LNCAP (cell line): ENCODE data around the gene ZNF500.

ENCODE experiments used
- TF ChIP-seq, protein P1 (sequence below): fragments of 450-650 bp; IDR thresholded peaks from 2 replicates; pipeline ENCODE4 v1.5.1; 2017; ENCODE audit warnings: mild to moderate bottlenecking

Gene ZNF500

DNA sequence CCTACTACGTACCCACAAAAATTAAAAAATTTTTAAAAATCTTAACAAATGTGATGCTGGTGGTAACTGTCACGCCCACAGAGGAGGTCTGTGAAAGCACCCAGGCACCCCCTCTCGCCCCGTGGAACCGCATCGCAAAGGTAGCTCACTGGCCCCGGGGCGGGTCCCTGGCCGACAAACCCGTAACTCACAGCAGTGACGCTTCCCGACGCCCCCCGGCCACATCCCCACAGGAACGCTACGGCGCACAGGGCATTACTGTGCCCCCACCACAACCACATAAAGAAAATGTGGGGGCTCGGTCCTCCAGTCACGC, 33.3 kb downstream of the ZNF500 start:
- TF ChIP-seq, protein P1, sequence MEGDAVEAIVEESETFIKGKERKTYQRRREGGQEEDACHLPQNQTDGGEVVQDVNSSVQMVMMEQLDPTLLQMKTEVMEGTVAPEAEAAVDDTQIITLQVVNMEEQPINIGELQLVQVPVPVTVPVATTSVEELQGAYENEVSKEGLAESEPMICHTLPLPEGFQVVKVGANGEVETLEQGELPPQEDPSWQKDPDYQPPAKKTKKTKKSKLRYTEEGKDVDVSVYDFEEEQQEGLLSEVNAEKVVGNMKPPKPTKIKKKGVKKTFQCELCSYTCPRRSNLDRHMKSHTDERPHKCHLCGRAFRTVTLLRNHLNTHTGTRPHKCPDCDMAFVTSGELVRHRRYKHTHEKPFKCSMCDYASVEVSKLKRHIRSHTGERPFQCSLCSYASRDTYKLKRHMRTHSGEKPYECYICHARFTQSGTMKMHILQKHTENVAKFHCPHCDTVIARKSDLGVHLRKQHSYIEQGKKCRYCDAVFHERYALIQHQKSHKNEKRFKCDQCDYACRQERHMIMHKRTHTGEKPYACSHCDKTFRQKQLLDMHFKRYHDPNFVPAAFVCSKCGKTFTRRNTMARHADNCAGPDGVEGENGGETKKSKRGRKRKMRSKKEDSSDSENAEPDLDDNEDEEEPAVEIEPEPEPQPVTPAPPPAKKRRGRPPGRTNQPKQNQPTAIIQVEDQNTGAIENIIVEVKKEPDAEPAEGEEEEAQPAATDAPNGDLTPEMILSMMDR, result no peak

DNA sequence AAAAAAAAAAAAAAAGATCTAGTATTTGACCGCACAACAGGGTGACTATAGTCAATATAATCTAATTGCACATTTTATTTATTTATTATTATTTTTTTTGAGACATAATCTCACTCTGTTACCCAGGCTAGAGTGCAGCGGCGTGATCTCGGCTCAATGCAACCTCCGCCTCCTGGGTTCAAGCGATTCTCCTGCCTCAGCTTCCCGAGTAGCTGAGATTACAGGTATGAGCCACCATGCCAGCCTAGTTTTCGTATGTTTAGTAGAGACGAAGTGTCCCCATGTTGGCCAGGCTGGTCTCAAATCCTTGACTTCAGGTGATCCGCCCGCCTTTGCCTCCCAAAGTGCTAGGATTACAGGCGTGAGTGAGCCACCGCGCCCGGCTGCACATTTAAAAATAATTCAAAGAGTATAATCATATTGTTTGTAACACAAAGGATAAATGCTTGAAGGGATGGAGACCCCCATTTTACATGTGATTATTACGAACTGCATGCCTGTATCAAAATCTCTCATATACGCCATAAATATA, 33.7 kb downstream of the ZNF500 start:
- TF ChIP-seq, protein P1, result no peak

DNA sequence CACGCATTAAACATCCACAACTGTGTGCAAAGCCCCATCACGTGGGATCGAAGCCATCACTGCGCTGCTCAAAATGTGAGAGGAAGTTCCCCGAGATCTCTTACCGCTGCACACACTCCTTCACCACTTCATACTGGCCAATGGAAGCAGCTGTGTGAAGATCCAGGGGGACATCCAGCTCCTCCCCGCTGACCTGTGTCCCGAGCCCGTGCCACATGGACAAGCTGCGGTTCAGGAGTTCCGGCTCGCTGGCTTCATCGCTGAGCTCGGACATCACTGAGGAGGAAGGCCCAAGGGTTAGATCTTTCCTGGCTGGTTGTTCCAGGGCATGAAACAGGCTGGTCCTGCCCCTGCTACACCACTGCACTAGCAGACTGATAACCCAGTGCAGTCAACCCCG, 37.1 kb downstream of the ZNF500 start:
- TF ChIP-seq, protein P1, result no peak

DNA sequence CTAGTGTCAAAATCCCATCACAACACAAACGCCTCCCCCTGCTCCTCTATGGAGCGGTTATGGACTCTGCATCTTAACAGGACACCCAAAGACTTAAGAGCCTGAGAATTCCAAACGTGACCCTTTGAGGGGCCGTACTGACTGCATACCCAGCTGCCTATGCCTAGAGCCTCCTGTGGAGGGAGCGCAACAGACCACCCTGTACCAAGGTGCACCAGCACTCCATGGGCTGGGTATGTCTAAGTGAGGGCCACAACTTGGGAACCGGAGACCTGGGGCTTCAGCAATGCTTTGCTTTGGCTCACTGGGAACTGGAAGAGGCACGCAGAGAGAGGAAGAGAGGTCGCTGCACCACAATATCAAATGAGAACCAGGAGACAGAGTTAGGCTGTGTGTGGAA, 38.3 kb downstream of the ZNF500 start:
- TF ChIP-seq, protein P1, result no peak

DNA sequence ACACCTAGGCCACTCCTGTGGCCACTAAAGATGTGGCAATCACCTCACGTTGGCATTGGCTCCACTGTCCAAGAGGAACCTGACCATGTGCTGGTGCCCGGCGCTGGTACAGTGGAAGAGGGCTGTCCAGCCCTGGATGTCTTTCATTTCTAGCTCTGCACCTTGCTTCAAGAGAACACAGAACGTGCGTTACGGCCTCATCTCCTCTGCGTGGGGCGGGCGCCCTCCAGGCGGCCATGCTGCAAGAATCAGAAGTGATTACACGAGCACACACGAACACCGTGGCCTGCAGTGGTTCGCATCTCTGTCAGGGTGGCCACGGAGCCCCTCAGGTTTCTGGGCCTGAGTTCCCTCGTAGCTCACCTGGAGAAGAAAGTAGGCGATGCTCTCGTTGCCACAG, 40.3 kb downstream of the ZNF500 start:
- TF ChIP-seq, protein P1, result no peak

DNA sequence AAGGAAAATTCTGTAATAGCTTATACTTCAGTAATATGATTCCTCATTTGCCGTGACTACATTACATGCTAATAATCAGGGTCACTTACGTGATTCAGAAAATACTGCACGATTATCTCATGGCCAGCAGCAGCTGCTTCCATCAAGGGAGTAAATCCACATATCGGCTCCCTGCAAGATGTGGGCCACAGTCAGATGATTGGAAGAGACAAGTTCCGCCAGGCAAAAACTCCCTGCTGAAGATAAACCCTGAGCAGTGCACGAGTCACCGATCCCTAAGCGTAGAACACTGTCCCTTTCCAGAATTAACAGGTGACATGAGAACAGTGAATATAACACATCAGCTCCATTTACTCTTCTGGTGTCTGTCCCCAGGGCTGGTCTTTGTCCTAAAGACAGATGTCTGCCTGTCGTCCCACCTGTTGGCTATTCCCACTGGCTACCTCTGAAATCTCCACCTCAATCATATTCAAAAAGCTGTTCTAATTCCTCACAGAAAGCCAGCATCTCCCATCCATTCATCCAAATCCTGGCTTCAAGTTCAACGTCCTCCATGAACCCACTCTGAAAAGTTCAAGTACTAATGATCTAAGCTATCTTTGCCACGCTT, 42.2 kb downstream of the ZNF500 start:
- TF ChIP-seq, protein P1, result no peak

DNA sequence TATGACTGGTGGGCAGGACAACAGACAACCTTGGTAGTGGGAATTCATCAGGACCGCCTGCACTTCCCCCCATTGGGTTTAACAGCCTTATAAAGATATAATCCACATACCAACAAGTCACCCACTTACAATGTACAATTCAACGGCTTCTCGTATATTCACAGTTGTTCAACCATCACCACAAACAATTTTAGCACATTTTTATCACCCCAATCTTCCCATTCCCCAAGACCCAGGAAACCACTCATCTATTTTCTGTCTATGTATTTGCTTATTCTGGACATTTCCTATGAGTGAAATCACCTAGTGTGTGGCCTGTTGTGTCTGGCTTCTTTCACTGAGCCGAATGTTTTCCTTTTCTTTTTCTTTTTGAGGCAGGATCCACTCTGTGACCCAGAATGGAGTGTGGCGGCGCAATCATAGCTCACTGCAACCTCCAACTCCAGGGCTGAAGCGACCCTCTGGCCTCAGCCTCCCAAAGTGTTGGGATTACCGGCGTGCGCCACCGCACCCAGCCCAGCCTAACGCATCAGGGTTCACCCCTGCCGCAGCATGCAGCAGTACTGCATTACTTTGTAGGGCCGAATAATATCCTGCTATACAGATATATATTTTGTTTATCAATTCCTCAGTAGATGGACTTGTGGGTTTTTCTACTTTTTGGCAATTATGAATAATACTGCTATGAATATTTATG, 43.7 kb downstream of the ZNF500 start:
- TF ChIP-seq, protein P1, result no peak
